GM18858 (cell line): ENCODE measurements around the gene URI1.

Experiments used
- ATAC-seq: cut with Tn5 transposase; IDR thresholded peaks from one replicate; pipeline ENCODE4 v1.9.1; 2021; ENCODE audit not compliant: unreplicated experiment

The URI1 gene

GRCh38 chr19:29967623-29968022 is 25.6 kb downstream of the URI1 start:
- no peak for ATAC-seq

GRCh38 chr19:29969891-29970290 is 27.9 kb downstream of the URI1 start:
- ATAC-seq, result no peak

- no peak for ATAC-seq
These were observed 29.0 kb downstream of the URI1 start for GRCh38 chr19:29971002-29971401.

- no peak for ATAC-seq
These were observed 29.6 kb downstream of the URI1 start for GRCh38 chr19:29971648-29972047.

GRCh38 chr19:29974701-29975100 is 32.7 kb downstream of the URI1 start:
- ATAC-seq, result no peak

GRCh38 chr19:29976151-29976943 is 34.3 kb downstream of the URI1 start:
- ATAC-seq, result no peak

- ATAC-seq, result peak; percentile 45
These were observed 36.0 kb downstream of the URI1 start for GRCh38 chr19:29978080-29978479.

GRCh38 chr19:29983568-29983967 is 41.5 kb downstream of the URI1 start:
- no peak for ATAC-seq

GRCh38 chr19:29985196-29985595 is 43.2 kb downstream of the URI1 start:
- ATAC-seq, result no peak

GRCh38 chr19:29988351-29988750 is 46.3 kb downstream of the URI1 start:
- no peak for ATAC-seq

- ATAC-seq, result no peak
These were observed 50.3 kb downstream of the URI1 start for GRCh38 chr19:29992233-29992867.

GRCh38 chr19:29999490-29999889 is 57.5 kb downstream of the URI1 start:
- no peak for ATAC-seq

- ATAC-seq, result no peak
These were observed 58.8 kb downstream of the URI1 start for GRCh38 chr19:30000862-30001261.

GRCh38 chr19:30001301-30001700 is 59.3 kb downstream of the URI1 start:
- no peak for ATAC-seq

- no peak for ATAC-seq
These were observed 59.8 kb downstream of the URI1 start for GRCh38 chr19:30001791-30002190.

GRCh38 chr19:30003866-30004265 is 61.8 kb downstream of the URI1 start:
- ATAC-seq, result no peak

- no peak for ATAC-seq
These were observed 62.4 kb downstream of the URI1 start for GRCh38 chr19:30004403-30004802.

- no peak for ATAC-seq
These were observed 64.2 kb downstream of the URI1 start for GRCh38 chr19:30006207-30006606.

GRCh38 chr19:30008169-30008568 is 66.1 kb downstream of the URI1 start:
- ATAC-seq, result no peak

GRCh38 chr19:30009013-30009412 is 67.0 kb downstream of the URI1 start:
- no peak for ATAC-seq

GRCh38 chr19:30011051-30011578 is 69.1 kb downstream of the URI1 start:
- no peak for ATAC-seq

- no peak for ATAC-seq
These were observed 72.7 kb downstream of the URI1 start for GRCh38 chr19:30014770-30015169.
